A204.1 (cell line): ENCODE measurements around the gene GLYATL1B.
"Not testable (repeated sequence)": the region's sequence is repeated elsewhere in the genome, so short reads cannot be mapped to it uniquely, and the experiment has no call there.

ENCODE experiments used
- FAIRE-seq: peaks from 2 replicates; lab custom pipeline; 2012; peaks lifted over from hg19 to GRCh38; lab: Jason Lieb, UNC

The GLYATL1B gene

DNA sequence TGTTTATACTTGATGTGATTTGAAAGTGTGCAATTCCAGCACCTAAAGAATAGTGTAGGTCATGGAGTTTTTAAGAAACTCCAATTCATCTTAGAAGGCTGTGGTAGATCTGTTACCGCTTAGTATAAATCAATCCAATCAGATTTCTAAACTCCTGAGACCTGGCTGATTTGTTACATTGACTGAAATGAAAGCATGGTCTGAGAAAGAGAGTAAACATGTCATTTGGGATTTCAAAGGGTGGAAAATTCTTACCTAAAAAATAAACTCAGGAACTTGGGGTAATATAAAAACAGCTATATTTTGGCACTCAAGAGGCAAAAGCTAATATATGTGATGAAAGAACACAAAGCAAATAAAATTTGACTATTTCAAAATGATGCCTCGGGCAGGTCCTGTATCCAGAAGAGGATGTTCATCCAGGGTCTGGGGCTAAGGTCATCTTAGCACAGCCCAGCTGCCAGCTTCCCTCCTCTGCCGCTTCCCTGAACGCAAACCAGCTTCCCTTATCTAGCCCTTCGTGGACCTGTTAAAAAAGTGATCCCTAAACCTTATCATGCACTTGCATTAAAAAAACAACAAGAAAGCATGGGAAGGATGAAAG is 10.0 kb downstream of the GLYATL1B start:
- FAIRE-seq: not testable (repeated sequence)

DNA sequence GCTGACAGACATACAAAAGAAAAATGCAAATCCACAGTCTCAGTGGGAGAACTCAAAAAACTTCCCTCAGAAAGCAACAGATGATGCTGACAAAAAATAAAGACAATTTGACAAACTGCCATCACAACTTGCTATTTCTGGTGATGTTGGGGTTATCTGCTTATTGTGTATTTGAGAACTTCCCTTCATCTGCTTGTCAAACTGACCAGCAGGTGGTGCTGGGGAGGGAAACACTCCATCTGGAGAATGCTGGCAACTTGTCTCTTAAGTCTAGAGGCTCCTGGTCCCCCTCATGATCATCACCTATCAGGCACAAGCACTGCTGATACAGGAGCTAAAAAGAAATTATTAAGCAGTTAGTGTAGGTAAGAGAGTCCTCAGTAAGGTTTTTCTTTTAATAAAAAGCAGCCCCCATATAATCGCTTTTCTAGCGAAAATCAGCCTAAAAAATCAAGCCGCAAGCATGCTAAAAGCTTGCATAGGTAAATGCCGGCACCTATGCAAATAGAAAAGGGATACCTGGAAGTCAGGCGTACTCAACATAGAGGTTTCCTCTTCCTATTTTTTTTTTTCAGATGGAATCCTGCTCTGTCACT is 11.1 kb downstream of the GLYATL1B start:
- FAIRE-seq: no peak

DNA sequence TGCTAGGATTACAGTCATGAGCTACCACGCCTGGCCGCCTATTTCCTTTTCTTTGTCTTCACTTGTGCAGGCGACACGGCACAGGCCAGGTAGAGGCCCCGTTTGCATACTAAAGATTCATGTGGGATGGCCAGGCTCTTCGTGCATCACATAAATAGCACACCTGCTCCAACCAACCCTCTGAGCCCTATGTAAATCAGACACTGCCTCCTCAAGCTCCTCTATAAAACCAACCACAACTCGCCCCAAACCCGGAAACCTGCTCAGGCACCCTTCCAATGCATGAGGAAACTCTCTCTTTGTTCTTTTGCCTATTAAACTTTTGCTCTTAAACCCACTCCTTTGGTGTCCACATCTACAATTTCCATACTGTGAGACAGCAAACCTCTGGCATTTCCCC is 11.8 kb downstream of the GLYATL1B start:
- FAIRE-seq: not testable (repeated sequence)

DNA sequence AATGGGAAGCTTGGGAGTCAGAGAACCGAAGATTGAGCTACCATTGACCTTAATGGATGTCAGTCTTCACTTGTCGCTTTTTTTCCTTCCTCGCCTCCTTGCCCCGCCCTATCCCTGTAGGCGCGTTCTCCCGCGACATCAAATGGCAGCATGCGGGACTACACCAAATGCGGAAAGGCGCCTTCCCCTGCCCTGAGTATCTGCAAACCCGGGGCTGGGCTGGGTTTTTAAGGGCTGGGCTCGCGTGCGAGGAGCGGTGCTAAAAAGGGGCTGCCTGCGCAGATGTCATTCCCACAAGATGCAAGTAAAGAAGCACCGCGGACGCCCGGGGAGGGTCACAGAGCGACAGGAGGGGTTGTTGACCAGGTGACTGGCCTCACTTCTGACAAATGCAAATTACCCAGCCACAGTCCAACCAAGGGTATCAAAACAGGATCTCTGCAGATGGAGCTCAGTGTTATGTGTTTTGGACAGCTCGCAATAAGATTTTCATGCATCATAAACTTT is 16.2 kb downstream of the GLYATL1B start:
- FAIRE-seq: no peak

DNA sequence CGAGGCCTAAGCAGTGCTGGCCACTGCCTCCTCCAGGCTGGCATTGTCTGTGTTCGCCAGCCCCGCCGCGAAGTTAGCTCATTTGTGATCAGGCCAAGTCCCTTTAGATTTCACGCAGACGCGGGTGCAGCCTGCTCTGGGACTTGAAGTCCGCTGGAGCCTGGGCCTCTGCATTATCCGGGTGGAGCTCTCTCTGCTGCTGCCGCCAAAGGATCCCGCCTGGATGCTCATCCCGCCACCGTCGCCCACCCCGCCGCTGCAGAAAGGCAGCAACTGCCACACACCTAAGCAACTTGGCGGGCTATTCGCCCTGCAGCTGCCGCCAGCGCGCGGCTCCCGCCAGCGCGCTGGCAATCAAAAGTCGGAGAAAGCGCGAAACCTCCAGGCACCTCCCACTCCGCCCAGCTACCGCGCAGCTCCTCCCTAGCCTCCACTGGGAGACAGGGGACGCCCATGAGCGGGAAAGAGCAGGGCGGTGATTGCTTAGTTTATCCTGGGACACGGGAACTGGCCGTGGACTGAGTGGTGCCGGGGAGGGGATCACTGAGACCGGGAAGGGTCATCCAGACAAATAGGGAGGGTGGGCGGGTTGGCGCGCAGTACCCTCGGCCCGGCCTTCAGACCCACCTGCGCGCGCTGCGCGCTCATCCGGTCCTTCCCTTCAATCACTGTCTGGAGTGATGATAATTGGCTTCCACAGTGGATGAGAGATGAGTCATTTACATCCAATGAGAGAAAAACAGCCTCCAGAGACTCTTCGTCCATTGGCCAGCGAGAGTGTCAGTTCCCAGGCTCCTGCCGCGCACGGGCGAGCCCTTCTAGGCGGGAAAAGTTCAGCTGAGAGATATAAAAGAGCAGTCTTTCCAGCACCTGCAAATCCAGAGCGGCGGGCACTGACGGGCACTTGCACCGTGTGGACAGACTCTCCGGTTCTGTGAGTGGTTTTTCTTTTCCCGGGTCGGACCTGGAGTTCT is 20.5 kb downstream of the GLYATL1B start, which contains the start of gene FAM111B:
Gene FAM111B (plus strand): TSS at position 875 of the 974 bp plus-strand sequence. CDS start 2,389 bp downstream, outside the sequence.
- FAIRE-seq: peak; percentile 49

DNA sequence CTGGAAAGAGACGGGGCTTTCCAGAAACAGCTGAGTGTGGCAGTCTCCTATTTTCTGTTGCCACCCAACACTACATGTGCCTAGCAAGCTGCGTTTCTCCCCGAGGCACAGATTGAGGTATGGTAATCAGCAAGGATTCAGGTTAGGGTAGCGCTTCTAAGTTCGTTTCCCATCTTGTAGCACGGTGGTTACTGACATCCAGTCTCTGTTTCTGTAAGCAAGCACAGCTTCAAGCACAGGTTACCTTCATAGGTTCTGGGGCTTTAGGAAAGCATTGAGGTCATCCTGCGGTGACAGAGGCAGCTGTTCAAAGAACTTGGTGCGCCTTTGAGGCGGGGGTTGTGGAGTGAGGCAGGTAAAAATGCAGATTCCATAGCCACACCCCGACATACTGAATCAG is 21.6 kb downstream of the GLYATL1B start:
- FAIRE-seq: not testable (repeated sequence)

DNA sequence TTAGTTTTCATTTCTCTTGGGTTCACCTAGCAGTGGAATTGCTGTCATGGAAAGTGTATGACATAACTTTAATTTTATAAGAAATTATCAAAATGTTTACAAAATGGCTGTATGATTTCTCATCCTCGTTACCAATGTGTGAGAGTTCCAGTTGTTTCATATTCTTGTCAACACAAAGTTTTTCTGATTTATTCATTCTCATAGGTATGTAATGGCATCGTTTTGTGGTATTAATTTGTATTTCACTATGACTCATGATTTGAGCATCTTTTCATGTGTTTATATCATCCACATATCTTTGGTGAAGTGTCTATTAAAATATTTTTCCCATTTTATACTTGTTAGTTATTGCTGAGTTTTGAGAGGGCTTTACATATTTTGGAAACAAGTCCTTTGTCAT is 26.4 kb downstream of the GLYATL1B start:
- FAIRE-seq: no peak

DNA sequence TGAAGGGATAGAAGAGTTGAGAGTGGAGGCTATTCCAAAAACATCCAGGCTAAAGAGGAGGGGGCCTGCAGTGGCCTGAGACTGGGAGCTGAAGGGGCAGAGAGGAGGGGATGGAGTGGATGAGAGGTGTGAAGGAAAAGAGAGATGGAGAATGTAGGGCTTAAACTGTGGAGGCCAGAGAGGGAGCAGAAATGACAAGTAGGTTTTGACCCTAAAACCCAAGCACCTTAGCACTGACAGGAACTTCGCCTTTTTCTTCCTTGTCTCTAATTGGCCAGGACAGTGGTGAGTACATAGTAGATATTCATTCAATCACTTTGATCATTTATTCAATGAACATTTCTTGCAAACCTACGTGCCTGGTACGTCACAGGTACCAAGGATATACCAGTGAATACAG is 28.2 kb downstream of the GLYATL1B start:
- FAIRE-seq: no peak

DNA sequence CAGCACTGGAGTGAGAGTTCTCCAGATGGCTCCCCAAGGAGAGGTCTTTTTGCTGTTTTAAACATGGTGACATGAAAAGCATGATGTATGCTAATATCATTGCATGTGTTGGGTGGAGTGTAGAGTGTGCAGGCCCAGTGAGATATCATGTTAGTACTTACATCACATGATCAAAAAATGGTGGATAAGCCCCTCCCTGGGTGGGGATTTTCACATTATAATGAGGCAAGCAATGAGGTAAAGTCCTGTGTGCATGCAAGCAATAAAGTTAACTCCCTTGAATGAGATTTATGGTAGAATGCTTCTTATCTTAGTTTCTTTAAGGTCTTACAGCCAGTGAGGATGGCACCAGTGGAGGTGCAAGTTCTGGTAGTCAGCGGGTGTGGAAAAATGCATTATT is 29.4 kb downstream of the GLYATL1B start:
- no peak for FAIRE-seq

DNA sequence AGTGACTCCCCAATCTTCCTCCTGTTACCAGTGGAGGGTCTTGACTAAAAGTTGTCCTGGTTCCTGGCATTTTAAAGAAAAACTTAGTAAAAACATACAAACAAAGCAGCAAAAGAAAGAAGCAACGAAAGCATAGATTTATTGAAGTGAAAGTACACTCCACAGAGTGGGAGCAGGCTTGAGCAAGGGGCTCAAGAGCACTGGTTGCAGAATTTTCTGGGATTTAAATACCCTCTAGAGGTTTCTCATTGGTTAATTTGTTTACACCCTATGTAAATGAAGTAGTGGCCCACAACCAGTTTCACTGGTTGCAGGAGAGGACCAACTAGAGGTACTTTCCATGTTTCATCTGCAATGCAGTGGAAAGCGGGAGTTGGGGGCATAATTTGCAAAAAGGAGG is 31.7 kb downstream of the GLYATL1B start:
- FAIRE-seq: no peak

DNA sequence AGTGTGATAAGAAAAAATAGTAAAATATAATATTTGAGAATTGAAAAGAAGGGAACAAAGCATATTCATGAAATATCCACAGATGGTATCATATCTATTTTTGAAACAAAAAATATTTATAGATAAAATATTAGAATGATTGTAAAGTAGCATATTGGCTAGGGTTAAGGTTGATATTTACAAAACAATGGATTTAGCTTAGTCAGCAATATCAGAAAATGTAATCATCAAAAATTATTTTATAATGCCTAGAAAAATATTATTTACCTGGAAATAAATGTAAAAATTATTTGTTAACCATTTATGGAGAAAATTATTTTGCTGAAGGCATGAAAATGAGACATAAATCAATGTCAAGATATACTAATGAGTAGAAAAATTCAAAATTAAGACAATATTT is 33.7 kb downstream of the GLYATL1B start:
- no peak for FAIRE-seq

DNA sequence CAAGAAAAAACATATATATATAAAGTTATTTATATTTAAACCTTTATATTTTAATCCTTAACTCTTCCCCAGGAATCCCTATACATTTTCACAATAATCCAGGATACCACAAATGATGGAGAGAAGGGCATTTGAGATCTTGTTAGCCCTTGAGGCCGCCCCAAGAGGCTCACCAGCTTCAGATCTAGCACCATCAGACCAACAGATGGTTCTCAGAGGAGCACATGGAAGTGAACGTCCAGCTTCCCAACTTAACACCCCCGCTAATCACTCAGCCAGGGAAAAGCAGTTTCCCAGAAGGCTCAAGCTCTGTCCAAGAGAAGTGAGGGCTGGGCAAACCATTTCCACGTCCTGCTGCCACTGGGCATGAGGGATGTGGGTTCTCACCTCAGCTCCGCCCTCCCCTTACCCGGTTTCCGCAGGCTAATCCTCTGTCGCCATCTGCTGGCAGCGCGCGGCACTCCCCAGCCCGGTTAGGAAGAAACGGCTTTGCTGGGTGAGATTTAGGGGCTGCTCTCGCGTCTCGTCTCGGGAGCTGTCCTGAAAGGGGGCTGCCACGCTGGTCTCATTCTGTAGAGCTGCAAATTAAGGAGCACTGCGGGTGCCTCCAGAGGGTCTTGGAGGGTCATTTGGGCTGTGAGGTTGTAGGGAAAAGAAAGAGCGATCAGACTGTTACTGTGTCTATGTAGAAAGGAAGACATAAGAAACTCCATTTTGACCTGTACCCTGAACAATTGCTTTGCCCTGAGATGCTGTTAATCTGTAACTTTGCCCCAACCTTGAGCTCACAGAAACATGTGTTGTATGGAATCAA is 49.7 kb downstream of the GLYATL1B start:
- FAIRE-seq: no peak

DNA sequence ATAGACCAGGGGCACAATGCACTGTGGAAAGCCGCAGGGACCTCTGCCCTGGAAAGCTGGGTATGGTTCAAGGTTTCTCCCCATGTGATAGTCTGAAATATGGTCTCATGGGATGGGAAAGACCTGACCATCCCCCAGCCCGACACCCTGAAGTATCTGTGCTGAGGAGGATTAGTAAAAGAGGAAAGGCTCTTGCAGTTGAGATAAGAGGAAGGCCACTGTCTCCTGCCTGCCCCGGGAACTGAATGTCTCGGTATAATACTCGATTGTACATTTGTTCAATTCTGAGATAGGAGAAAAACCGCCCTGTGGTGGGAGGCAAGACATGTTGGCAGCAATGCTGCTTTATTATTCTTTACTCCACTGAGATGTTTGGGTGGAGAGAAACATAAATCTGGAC is 50.4 kb downstream of the GLYATL1B start:
- FAIRE-seq: not testable (repeated sequence)

DNA sequence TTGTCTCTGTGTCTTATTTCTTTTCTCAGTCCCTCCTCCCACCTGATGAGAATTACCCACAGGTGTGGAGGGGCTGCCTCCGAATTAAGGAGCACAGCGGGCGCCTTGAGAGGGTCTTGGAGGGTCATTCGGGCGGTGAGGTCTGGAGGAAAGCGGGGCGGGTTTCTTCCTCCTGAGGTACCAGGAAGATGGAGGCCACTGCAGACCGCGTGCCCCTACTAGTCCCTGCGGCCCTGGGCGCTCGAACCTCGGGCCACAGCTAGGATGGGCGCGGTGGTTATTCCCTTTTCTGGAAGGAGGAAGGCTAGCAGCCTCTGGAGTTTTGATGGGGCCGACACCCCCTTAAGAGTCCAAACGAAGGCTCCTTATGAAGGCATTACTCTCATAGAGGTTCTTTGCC is 51.1 kb downstream of the GLYATL1B start:
- FAIRE-seq: no peak

DNA sequence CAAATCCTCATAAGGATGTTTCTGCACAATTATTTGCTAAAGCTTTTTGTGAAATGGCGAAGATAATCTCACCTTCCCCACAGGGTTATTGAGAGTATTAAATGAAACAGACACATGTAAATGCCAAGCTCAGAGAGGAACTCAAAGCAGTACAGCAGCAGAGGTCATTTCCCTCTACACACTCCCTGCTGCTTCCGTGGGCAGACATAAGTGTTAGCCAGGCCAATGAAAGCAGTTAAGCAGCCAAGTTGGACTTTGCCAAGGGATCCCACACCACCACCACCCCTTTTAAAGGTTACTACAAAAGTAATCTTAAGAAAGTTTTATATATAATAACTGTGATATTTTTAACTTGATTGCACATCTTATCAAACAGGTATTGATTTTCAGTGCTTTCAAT is 52.5 kb downstream of the GLYATL1B start:
- no peak for FAIRE-seq

DNA sequence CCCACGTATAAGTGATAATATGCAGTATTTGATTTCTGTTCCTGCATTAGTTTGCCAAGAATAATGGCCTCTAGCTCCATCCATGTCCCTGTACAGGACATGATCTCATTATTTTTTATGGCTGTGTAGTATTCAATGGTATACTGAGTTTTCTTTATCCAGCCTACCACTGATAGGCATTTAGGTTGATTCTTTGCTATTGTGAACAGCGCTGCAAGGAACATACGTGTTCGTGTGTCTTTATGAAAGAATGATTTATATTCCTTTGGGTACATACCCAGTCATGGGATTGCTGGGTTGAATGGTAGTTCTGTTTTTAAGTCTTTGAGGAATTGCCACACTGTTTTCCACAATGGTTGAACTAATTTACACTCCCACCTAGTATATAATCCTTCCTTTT is 55.1 kb downstream of the GLYATL1B start:
- FAIRE-seq: no peak

DNA sequence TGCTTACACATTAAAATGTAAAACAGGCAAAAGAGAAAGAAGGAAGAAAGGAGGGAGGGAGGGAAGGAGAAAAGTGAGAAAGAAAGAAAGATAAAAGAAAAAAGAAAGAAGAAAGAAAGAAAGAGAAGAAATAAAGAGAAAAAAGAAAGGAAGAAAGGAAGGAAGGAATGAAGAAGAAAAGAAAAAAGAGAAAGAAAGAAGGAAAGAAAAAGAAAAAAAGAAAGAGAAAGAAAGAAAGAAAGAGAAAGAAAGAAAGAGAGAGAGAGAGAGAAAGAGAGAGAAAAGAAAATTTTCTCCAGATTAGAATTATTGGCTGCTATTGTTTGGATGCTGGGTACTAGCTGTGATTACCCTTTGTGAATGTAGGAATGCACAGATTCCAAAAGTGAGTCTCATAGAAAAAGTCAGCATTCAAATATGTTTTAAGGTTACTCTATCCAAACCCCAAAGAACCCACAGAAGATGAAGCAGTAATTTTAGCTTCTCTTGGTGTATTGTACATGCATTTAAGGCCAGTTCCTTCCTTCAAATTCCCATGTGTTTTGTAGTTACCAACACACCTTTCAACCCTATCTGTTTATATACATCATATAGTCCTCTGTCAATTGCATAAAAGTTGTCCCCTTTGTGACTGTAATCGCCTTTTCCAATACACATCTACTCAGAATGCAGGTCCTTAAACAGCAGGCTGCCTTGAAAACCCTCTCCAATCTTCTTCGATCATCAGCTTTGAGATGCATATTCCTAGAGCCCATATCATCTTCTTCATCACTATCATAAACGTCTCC is 55.8 kb downstream of the GLYATL1B start:
- no peak for FAIRE-seq

DNA sequence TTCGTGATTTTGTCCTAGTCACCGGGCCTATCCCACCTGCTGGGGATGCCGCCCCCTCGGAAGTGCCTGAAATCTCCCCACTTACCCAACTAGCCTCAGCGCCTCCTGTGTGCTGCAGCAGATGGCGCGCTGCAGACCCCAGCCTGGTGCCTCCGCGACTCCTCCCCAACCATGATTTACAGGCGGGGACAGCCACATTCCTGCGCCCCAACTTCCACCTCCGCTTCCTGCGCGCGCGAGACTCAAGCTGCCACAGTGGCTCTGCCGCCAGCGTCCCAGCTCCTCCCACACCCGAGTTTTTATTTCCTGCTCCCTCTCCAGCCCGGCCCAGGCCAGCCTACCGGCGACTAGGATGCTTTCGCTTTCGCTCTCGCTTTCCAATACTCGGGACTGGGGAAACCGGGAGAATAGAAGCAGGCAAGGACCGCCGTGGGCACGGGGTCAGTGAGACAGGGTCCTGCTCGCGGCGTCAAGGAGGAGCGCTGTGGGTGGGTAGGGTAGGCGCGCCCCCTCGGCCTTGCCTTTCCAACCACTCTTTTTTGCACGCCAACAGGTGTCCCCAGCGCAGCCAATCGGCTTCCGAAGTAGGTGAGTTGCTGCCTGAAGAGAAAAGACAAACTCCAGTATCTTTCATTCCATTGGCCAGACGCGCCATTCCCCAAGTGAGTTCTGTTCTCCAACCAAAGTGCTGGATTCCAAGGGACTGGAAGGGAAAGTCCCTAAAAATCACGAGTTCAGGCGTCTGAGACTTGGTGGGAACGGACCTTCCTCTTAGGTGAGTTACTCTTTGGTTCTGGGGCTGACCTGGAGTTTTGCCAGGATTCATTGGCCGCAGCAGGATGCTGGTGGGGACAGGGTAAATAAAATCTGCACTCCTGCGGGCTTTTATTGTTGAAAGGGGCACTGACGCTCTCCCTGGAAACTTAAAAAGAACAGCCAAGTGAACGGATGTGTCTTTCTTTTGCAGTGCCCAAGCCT is 56.7 kb downstream of the GLYATL1B start, which contains the start of gene FAM111A:
Gene FAM111A (plus strand): TSS at position 327 of the 978 bp plus-strand sequence. CDS start 6,017 bp downstream, outside the sequence.
- FAIRE-seq: peak; percentile 93

DNA sequence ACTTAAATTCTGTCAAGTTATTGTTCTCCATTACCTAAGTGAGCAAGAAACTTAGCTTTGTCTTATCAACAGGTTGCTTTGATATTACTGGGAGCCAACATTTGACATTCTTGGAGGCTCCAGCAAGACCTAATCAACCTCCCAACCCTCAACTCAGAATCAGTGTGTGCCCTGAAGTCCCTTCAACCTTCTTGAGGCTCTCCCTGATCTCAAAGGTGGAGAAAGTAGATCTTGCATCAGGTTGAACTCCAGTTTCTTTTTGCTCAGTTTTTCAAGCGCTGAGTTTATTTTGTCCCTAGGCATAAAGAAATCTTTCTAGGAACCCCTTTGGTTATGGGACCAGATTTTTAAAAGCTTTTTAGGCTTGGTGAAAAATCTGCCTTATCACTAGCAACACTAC is 58.0 kb downstream of the GLYATL1B start:
- FAIRE-seq: no peak
